ENCODE results near the gene CNKSR1.

The CNKSR1 gene, protein sequence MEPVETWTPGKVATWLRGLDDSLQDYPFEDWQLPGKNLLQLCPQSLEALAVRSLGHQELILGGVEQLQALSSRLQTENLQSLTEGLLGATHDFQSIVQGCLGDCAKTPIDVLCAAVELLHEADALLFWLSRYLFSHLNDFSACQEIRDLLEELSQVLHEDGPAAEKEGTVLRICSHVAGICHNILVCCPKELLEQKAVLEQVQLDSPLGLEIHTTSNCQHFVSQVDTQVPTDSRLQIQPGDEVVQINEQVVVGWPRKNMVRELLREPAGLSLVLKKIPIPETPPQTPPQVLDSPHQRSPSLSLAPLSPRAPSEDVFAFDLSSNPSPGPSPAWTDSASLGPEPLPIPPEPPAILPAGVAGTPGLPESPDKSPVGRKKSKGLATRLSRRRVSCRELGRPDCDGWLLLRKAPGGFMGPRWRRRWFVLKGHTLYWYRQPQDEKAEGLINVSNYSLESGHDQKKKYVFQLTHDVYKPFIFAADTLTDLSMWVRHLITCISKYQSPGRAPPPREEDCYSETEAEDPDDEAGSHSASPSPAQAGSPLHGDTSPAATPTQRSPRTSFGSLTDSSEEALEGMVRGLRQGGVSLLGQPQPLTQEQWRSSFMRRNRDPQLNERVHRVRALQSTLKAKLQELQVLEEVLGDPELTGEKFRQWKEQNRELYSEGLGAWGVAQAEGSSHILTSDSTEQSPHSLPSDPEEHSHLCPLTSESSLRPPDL

DNA sequence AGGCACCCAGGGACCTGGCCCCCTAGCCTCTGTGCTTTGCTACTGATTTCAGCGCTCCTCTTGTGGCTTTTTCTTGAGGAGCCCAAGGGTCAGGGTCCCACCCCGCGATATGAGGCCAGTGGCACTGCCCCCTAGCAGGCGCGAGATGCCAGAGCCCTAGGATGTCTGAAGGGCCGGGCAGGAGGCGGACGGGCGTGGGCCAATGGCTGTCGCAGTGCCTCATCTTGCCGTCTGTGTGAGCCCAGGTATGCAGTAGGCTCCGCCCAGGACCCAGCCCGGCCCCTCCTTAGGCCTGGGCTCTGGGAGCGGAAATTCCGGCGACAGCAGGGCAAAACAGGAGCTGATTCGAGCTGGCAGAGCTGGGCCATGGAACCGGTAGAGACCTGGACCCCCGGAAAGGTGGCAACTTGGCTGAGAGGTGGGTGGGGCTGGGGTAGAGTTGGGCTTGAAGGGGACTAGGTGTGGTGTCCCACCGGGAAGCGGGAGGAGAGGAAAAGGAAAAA, at the start of gene CNKSR1:
CNKSR1 (plus strand) TSS at position 310 of the 503 bp plus-strand sequence; CDS start at position 367, 57 bp downstream.
- DNase-seq, result peak; percentile 78

DNA sequence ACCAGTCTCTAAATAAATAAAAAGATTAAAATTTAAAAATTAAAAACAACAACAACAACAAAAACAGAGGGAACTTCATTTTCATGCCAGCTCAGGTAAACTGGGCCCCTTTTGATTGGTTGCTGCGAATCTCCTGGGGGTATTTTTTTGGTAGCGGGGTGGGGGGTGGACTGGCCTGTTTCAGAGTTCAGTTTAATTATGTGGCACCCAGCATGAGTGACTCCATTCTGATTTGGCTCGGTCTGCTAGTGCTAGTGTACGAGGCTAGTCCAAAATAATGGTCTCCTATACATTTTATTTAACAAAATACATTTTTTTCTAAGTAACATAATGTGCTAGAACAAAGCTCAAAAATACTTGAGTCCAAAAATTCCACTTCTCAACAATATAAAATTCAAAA, 47.5 kb upstream of the CNKSR1 start:
- no peak for DNase-seq

DNA sequence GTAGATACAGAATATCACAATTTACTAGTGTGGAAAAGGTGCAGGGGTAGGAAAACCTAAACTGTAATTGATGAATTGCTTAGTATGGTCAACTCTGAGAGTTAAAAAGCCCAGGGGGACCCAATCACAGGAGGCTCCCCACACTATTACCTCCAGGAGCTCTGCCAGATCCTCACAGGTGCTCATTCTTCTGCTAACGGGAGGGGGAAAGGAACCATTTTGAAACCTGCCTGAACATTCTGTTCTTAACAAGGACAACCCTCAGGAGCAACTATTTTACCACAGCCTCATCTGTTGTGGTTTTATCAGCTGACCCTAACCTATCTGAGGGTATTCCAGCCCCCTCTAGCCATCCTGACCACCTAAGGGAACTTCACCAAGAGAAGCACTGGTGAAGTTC, 46.6 kb upstream of the CNKSR1 start:
- no peak for DNase-seq

DNA sequence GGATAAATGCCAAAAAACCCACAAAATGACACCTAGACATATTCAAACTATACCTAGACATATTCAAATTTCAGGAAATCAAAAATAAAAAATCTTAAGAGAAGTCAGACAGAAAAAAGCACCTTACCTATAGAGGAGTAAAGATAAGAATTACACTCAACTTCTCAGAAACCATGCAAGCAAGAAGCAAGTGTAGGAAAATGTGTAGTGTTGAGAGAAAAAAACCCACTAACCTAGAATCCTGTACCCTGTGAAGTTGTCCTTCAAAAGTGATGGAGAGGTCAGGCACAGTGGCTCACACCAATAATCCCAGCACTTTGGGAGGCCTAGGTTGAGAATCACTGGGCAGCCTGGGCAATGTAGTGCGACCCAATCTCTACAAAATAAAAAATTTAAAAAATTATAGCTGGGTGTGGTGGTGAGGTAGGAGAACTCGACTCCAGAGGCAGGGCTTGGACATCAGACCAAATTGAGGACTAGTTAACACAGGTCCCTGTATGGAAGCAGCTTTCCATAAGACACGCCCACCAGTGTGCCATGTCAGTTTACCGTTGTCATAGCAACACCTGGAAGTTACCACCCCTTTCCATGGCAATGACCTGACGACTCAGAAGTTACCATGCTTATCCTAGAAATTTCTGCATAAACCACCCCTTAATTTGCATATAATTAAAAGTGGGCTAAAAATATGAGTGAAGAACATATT, 45.0 kb upstream of the CNKSR1 start:
- DNase-seq, result no peak

DNA sequence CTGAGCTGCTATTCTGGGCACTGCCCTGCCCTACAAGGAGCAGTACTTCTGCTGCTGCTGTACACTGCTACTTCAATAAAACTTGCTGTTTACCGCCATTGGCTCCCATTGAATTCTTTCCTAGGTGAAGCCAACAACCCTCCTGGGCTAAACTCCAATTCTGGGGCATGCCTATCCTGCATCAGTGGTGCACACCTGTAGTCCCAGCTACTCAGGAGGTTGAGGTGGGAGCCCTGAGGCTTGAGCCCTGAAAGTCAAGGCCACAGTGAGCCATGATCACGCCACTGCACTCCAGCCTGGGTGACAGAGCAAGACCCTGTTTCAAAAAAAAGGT, 44.5 kb upstream of the CNKSR1 start:
- DNase-seq, result no peak

DNA sequence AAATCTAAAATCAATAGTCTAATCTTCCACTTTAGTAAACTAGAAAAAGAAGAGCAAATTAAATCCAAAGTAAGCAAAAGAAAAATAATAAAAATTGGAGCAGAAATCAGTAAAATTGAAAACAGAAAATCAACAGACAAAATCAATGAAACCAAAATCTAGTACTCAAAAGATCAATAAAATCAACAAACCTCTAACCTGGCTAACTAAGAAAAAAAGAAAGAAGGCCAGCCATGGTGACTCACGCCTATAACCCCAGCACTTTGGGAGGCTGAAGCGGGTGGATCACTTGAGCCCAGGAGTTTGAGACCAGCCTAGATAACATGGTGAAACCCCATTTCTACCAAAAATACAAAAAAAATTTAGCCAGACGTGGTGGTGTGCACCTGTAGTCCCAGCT, 42.8 kb upstream of the CNKSR1 start:
- DNase-seq, result no peak

DNA sequence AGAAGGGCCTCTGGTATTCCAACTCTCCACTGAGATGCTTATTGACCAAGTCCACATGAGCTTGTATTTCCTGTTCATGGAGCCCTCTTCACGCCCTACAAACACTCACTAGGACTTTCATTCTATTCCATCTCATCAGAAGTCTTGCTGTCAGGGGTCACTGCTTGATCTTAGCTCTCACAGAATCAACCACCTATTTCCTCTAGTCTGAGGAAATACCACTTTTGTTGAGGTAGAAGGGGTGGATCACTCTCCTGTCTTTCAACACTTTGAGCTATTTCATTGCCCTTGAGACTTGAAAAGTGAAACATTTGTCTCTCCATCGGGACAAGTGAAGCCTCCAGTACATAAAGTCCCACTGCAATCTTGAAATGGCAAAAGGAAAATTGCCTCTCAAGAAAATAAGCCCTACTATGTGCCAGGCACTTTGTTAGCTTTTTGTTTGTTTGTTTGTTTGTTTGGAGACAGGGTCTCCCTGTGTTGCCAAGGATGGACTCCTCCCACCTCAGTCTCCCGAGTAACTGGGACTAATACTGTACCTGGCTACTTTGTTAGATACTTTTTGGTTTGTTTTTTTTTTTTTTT, 38.2 kb upstream of the CNKSR1 start:
- DNase-seq, result no peak

DNA sequence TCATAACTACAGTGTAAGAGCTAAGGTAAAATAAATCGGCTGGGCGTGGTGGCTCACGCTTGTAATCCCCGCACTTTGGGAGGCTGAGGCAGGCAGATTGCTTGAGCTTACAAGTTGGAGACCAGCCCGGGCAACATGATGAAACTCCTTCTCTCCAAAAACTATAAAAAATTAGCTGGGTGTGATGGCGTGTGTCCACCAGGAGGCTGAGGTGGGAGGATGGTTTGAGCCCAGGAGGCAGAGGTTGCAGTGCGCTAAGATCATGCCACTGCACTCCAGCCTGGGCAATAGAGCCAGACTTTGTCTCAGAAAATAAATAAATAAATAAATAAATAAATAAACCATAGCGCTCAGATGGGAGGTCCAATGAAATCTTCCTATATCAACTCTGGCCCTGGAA, 35.1 kb upstream of the CNKSR1 start:
- no peak for DNase-seq

DNA sequence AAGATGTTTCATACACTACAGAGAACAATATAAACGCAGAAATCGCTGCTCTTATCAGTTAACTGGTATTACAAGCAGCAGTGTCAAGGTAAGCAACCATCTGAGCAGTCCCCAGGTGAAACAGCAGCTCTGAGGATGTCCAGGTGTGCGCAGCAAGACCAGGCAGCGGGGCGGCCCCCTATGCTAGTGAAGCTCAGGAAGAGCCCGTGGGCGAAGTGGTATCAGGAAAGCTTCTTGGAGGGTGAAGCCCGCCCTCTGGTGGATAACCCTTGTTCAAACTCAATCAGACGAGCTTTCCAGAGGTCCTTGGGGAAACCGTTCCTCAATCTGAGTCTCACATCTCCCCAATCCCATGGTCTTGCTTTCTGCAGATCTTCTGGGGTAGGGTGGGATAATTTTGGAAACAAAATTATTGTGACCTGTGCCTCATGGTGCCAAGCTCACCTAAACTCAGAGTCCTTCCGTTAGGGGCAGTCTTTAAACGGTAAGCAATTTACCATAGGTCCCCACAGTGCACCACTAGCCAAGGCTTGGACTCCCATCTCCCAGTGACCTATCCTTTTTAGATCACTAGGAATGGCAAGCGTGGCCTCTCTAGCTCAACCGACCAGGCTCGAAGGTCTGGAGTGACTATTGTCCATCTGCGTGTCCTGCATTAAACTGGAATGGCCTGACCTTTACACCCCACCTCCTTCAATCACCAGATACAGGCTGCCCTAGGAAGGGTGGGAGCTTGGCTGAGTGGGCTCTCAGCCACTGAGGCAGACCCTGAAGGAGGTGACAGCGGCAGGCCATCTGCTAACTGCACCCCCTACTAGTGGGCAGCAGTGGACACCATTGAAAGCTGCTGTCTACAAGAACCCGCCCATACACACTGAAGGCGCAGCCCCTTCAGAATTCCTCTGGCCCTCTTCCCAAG, 32.0 kb upstream of the CNKSR1 start:
- DNase-seq, result peak; percentile 74

DNA sequence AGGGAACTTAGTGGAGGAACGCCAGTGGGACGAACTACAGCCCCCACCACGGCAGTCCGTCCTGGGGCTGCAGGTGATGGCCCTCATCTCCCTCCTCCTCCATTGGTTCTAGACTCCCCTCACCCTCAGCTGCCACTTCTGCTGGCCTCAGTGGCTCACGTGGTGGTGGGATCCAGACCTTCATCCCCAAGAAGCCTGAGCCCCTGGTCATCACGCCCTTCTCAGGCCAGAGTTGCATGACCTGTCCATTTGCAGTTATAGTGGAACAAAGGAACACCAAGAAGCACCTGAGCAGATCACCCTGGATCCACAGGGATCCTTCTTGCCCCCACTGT, 31.4 kb upstream of the CNKSR1 start:
- DNase-seq, result no peak

DNA sequence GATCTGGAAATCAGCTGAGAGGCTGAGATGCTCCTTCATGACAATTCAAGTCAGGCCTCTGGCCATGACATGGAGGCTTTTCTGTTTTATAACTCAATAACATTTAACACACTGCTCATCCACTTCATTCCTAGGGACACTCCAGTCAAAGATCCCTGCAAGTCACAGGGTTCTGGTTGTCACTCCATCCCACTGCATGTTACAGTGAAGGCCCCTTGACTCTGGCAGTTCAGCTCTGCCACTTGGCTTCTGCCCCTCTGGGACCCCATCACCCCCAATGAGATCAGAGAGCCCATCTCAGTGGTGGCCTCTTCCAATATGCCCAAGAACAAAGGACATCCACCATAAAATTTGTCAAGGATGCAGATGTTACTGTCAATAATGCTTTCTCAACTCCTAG, 28.4 kb upstream of the CNKSR1 start:
- DNase-seq, result no peak

DNA sequence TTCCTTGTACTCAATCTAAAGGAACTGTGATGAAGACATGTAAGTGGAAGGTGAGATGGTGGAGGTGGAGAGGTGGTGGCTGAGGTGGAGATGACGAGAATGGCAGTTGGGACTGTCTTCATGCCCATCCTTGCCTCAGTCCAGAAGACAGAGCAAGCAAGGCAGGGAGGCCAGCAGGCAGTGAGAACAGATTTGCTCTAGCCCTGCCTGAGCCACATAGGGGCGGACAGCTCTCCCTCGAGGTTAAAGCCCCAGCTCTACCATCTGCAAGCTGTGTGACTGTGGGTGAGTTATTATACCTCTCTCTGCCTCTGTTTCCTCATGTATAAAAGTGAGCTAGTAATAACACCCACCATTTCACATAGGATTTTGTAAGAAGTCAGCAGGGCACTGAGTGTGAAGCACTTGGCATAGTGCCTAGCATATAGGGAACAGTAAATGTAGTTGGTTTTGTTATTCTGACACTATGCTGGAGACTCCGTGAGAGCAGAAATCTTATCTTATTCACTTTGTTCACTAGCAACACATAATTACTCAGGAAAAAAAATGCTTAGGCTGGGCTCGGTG, 23.2 kb upstream of the CNKSR1 start:
- no peak for DNase-seq

DNA sequence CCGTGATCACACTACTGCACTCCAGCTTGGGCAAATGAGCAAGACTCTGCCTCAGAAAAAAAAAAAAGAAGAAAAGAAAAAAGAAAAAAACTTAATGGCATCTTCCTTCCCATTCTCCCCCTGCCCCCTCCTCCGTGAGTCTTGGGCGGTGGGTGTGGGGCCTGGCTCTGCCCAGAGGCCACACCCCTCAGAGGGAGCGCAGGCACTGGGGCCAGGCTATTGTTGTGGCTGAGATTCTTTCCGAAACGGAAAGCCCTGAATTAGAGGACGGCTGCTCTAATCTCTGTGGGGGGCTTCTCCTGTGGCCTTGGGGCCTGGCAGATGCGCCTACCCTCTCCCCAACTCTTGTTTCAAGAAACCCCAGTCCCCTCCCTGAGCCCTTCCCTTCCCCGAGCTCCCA, 22.5 kb upstream of the CNKSR1 start:
- no peak for DNase-seq

DNA sequence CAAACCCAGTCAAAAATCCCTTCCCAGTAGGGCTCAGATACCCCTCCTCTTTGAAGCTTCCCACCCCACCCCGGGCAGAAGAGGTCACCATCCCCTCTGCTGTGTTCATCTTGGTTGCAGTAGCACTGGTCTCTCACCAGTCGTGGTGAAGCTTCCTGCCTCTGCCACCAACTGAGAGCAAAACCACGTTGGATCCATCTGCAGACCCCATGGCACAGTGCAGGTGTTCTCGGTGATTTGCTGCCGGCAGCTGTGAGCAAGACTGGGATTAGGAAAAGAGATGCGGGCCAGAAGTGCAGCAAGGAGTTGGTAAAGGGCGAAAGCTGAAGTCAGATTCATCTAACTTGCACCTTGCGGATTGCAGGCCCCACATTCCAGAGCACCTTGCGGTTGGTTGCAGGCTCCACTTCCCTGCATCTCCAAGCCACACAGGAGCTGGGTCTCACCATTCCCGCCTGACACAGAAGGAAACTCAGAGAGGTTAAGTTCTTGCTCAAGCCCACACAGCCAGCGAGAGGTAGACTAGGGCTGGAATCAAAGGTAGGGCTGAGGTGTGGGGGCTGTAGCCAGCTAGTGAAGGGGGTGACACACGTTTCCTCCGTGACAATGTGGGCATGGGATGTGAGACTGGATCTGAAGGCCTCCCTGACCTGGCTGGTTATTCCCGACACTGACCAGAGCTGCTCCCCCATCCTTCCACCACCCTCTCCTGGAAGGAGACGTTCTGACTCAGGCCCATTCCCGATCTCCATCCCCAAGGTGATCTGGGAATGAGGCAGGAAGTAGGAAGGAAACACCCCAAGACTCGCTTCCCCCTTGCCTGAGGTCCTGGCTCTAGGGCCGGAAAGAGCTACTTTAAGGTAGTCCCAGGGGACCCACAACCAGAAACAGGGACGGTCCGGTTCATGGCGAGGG, 21.7 kb upstream of the CNKSR1 start:
- no peak for DNase-seq

DNA sequence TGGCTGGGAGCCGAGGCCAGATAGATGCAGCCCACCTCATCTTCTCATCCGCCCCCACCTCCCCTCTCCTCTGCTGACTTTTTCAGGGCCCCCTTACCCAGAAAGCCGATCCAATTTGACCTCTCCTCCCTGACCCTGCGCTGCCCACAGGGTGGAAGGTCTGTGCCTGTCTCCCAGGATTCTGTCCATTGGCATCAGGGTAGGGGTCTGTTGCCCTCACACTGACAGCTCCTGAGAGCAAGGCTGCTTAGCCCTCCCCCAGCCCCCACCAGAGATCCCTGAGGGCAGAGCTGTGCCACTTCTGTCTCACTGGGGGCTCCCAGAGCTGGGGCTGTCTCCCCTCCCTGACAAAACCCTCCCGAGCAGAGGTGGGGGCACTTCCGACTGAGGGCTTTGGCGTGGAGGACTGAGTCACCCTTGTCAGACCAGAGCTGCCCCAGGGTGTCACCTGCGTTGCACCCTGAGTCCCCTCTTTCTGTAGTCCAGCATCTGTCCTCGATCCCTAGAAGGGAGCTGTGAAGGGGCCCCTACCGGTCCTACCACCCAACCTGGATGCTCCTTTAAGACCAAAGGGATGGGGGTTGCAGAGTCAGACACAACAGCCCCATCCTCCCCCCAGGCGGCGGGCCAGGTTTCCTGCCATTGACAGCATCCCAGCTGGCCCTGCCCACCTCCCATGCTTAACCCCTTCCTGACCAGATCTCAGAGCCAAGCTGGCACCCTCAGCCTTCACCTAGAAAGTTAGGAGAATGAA, 20.8 kb upstream of the CNKSR1 start:
- DNase-seq, result no peak

DNA sequence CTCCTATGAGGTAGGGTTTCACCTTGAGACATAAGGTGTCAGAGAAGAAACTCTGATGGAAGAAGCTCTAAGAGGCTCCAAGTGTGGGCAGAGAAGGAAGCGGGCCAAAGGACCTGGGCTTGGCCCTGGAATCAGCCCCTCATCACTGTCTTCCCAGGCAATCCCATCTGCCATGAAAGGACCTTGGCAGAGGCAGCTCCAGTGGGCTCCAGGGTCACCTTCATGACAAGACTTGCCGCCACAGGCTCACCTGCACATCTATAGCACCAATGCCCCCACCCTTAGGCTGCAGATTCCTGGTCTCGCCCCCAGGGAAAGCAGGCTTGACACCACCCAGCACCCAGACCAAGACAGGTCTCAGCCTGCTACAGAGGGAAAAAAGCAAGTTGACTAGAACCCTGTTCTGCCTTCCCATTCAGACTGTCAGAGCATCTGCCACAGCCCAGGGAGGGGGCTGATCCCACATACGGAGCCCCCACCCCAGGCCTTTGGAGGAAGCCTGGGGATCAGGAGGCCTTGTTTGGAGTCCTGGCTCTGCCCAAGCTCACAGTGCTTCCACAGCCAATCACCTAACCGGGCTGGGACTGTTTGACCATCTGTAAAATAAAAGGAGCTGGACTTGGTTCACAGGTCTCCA, 18.9 kb upstream of the CNKSR1 start:
- no peak for DNase-seq

DNA sequence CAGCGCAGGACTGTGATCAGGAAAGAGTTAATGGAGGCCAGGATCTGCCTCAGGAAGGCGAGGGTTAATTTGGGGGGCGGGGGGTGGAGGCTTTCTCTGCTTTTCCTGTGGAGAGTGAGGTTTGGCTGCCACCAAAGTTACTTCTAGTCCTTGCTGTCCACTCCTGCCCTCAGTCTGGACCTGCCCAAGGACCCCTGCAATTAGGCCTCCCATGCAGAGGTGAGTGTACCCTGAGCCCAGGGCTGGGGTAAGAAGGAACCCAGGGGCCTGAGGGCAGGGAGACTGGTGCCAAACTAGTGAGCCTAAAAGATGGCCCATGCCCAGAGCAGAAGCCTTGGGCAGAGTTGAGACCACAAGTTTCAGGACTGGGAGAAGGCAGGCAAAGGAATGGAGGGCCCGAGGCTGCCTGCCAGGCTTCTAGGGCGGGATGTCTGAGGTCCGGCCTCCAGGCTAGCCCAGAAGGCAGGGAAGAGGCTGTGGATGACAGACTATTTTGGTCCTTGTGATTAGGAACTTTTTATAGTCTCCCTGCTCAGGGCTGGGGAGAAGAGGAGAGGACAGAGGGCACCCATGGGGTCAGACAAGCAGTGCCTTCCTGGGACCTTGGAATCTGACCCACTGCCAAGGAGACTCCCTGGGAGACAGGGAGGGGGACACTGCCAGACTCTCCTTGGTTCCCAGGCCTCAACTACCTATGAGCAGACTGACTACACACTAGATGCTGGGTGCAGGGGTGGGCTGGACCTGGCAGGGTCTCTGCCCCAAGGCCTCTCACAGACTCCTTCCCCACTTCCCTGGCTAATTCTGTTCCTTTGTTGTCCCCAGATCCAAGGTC, 18.2 kb upstream of the CNKSR1 start, which contains the start of gene FAM110D:
FAM110D (plus strand) TSS at position 172 of the 835 bp plus-strand sequence. CDS start 2,213 bp downstream, outside the sequence.
- DNase-seq, result no peak

DNA sequence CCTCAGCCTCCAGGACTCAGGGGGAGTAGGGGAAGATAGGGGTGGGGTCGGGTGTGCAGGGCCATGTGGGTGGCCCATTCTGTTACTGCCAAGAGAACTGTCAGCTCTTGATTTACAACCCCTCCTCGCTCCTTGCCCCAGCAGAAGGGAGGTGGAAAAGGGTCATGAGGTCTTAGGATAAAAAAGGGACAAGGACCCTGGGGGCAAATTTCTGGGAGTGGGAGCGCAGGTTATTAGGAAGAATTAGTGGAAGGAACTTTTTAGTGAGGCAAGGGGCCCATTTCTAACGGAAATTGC, 17.6 kb upstream of the CNKSR1 start:
- DNase-seq, result no peak

All from NCI-H2029 (cell line).